NCI-H146 treated with DMSO at 0.1 percent for 48 hours (cell line): ENCODE measurements around the gene IFT20.
"Not testable (repeated sequence)": the region's sequence is repeated elsewhere in the genome, so short reads cannot be mapped to it uniquely, and the experiment has no call there.

Experiments
- DNase-seq: peaks from one replicate; lab custom pipeline; 2025; ENCODE audit not compliant: unreplicated experiment; lab: John Stamatoyannopoulos, UW

IFT20 gene

GRCh38 chr17:28364665-28365363, 29.5 kb upstream of the IFT20 start, which contains the start of gene SEBOX:
Gene SEBOX, minus strand, starts transcription at chr17:28365199. Its CDS starts 48 bp downstream, at chr17:28365151.
- DNase-seq: no peak

DNA sequence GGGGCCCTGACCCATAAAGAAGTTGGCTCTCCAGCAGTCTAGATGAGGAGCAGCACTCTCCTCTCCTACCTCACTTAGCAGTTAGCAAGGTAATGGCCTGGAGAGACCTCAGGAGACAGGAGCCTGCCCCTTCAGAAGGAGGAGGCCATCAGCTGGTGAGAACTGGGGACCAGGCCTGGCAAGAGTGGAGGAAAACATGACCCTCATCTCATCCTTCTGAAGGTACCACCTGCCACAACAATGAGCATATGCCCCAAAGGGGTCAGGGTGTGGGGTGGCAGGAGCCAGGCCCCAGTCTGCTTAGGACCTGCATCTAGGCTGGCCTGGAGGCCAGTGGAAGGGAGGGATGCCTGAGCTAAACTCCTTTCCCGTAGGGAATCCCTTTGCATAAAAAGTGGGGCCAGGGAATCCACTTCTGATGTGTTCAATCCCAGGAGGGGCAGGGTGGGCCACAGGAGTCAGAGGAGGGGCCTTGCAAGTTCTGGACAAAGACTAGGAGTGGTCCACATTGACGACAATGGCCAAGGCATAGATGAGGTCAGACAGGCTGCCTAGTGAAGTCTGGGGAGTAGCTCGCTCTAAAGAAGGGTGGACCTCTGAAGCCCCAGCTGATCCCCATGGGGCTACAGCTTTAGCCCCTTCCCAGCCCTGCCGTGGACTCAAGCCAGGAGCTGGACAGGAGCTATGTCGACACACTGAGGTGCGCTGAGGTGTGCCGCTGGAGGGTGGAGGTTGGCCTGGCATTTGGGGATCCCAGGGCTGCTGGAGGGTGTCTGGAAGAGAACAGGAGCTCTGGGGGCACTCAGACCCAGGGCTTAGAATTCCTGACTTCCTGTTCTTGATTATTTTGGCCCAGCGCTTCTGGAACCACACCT, 28.7 kb upstream of the IFT20 start:
- no peak for DNase-seq

DNA sequence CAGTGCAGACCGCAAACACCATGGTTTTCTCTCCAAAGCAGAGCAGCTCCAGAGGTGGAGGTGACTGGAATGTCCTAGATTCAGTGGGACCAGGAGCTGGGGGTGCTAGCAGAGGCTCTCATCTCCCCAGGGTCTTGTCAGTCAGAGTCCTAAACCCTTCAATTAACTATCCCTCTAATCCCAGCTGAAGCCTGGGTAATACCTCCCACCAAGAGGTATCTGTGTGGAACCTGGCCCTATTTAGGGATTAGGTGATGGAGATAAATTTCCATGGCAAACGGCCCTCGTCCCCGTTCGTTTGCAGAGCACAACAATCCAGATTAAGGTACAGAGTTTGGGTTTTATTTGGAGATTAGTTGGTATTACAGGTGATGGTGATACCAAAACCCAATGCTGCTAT, 27.9 kb upstream of the IFT20 start:
- no peak for DNase-seq

GRCh38 chr17:28357901-28358197, 22.6 kb upstream of the IFT20 start:
- DNase-seq: no peak

DNA sequence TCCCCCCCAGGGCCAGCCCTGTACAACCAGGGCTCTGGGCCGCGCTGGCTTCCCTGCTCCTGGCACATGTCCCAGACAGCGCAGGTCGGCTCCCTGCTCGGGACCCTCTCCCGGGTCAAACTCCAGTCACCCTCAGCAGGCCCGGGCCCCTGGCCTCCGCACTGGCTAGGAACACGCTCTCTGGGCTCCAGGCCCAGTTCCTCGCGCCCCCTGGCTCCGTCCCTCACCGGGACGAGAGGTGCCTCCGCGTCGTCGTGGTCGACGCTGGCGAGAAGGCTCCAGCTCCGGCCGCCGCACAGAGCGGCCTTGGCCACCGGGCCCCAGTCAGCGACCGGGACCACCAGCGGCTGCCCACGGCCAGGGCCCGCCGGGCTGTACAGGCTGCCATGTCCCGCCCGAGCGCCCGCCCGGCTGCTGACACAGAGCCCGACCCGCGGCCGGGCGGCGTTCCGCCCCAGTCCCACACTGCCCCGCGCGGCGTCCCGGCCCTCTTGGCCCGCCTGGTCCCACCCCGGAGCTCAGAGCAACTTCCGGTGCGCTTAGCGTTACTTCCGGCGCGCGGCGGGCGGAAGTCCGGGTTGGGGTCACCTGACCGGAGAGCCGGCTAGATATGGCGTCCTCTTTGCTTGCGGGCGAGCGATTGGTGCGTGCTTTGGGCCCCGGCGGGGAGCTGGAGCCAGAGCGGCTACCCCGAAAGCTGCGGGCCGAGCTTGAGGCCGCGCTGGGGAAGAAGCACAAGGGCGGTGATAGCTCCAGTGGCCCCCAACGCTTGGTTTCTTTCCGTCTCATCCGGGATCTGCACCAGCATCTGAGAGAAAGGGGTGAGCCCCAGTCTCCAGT, 22.0 kb upstream of the IFT20 start, which contains the start of gene POLDIP2:
Gene POLDIP2, minus strand, starts transcription at position 467 of the 840 bp plus-strand sequence. Its CDS starts 79 bp downstream, at position 388.
- DNase-seq: peak; percentile 73

DNA sequence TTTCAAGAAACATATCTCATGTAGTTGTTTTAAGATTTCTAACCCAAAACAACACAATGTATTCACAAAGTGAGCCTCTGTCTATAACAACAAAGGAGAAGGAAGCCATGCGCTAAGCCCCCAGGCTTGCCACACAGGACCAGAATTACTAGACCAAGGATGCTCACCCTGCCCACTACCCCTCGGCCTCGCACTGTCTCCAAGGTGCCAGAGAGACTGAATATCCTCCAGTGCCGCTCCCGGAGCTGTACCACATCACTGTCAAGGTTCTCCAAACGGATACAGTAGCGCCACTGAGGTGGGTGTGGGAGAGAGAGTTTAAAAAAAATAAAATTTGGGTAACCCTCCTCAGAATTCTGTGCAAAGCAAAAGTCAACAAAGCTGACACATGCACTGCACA, 15.0 kb upstream of the IFT20 start:
- DNase-seq: no peak

GRCh38 chr17:28348979-28349378, 13.7 kb upstream of the IFT20 start:
- DNase-seq: no peak

DNA sequence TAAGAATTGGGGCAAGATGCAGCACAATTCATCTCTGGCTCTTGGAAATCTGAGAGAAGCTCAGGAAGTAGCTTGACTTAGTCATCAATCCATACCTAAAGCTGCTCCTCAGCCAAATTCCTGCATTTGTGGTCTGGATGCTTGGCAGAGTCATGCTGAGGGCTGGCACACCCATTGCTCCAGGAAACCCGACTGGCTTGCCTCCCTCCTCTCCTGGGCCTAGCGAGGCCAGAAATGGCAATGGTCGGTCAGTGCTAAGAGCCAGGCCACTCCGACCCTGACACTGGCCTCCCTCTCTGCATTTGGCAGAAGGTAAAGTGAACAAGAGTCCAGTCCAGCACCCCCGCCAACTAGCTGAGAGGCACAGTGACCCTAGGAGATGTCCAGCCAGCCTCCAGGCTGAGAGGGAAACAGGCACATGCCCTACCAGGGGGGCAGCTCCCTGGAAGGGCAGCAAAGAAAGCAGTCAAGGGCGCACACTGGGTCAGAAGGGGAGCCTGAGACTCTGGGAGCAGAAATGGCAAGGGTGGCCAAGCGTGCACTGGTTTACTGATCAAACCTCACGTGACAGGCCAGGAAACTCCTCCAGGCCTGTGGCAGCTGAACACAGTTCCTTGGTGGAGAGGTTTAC, 12.1 kb upstream of the IFT20 start:
- no peak for DNase-seq

DNA sequence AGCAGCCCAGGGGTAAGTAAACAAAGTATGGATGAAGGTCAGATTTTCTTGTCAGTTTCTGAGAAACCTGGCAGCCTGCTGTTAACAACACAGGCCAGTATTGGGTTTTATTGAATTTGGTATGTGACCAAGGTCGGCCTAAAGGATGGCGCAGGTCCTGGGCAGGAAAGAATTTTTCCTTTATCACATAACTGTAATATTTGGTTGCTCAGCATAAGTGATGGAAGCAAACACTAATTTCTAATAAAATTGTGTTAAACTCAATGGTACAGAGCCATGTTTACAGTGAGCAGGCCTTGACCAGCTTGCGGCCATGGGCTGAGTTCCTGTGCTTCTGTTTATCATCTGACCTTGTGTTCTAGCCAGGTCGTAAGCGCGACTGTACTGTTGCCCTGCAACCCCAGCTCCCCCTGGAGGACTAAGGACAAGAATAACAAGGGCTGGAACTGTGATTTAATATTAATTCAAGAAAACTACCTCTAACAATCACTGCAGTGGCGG, 11.5 kb upstream of the IFT20 start:
- no peak for DNase-seq

GRCh38 chr17:28346199-28346580, 10.9 kb upstream of the IFT20 start:
- DNase-seq: no peak

DNA sequence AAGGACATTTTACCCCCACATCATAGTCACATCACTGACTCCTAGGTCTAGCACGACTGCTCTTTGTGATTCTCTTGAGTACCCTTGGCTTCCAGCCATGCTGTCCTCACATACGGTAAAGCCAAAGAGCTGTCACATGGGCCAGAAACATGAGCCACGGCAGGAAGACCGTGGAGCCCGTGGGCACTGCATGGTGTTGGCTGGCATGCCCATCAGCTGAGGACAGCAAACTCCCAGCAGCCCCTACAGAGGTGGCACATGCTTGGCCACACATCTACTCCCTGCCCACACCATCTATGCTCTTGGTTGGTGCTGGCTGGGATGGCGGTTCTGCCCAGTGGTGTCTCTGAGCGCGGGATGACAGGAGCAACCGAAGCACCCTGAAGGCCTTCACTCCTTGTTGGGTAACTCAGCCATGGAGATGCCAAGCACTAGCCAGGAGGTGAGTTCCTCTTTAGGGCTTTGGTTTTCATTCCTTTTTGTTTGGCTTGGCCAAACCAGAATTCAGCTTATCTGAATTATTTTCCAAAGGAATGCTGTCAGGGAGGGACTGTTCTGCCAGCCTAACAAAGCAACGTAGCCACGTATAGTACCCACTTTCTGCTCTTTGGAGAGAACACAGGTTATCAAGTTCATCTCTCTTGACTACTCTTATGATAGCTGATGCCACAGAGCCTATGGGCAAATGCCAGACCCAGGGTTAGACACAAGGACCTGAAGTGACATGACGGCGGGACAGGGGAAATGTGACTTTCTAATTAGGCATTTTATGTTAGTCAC, 10.3 kb upstream of the IFT20 start:
- no peak for DNase-seq

GRCh38 chr17:28344435-28344901, 9.2 kb upstream of the IFT20 start:
- DNase-seq: no peak

GRCh38 chr17:28344011-28344410, 8.7 kb upstream of the IFT20 start:
- no peak for DNase-seq

- no peak for DNase-seq
These were observed 8.2 kb upstream of the IFT20 start for GRCh38 chr17:28343491-28343932.

DNA sequence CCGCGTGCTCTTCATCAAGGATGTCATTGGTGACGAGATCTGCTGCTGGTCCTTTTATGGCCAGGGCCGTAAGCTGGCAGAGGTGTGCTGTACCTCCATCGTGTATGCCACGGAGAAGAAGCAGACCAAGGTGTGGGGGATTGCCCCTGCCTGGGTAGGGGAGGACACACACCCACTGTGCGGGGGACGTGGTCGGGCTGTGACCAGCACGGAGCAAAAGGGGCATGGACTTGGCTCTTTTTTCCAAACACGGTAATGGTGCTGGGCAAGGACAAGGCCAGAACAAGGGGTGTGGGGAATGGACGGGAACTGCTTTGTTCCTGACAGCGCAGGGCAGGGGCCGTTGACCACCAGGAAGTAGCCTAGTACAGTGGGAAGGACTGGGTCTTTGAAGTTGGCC, 7.0 kb upstream of the IFT20 start:
- DNase-seq: no peak

GRCh38 chr17:28341516-28341915, 6.2 kb upstream of the IFT20 start:
- no peak for DNase-seq

DNA sequence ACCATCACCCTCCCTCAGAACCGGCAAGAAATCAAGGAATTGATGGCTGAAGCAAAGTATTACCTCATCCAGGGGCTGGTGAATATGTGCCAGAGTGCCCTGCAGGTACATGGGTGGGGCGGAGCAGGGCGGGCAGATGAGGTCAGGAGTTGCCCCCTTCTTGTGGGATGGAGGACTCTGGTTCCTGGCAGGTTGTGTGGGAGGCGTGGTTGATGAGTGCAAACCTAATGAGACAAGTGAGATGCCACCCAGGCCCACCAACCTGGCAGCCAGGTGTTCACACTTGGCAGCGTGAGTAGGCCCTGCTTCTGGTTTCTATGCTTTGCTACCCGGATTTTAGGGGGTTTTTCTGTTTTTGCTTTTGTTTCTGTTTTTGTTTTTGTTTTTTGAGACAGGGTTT, 5.1 kb upstream of the IFT20 start:
- DNase-seq: no peak

DNA sequence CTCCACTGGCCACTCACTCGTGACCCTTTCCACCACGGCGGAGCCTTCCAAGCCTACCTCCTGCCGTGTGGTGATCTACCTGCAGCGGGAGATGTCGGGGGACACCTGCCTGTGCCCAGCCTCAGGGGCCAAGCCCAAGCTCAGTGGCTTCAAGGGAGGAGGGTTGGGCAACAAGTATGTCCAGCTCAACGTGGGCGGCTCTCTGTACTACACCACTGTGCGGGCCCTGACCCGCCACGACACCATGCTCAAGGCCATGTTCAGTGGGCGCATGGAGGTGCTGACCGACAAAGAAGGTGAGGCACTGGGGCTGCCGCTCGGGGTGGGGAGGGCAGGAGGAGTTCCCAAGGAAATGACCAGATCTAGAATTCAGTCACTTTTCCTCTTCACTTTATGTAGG, 4.2 kb upstream of the IFT20 start:
- DNase-seq: no peak

GRCh38 chr17:28338769-28339212, 3.5 kb upstream of the IFT20 start:
- DNase-seq: not testable (repeated sequence)
